H7 (cell line): ENCODE results near the gene MAP3K21. TPM values are rescaled to one million over a fixed set of nuclear protein-coding genes. Genes with fewer than 3 reads are reported as not detected.
A peak's percentile ranks its signal among the peaks of the same experiment; 100 is the strongest.

Experiments
- DNase-seq: peaks from one replicate; pipeline ENCODE4 v3.0.0; 2012
- H3K27me3 ChIP-seq: 2 replicates; pipeline ENCODE4 v1.6.0; 2011; ENCODE audit warnings: mild to moderate bottlenecking, low read length; ENCODE audit not compliant: control insufficient read depth, insufficient read depth
- H3K36me3 ChIP-seq: replicated peaks from 2 replicates; pipeline ENCODE4 v1.5.1; 2011; ENCODE audit warnings: low read length; ENCODE audit not compliant: control insufficient read depth, insufficient read depth
- H3K4me3 ChIP-seq: 2 replicates; pipeline ENCODE4 v1.5.1; 2011; ENCODE audit warnings: low read depth, mild to moderate bottlenecking, control low read depth, low read length, moderate library complexity; ENCODE audit not compliant: insufficient read depth
- total RNA-seq: library from RNA; depleted of rRNA; stranded (reverse); fragments of >200 nt; shearing (Covaris generic); gene quantifications from 2 replicates; pipeline ENCODE4 v1.2.3, GENCODE V29; 2014

The MAP3K21 gene
- total RNA-seq, 1 experiment from 2014 or later, result 28.0 TPM

GRCh38 chr1:233359905-233360304 lies 32.4 kb downstream of the MAP3K21 start:
- H3K4me3 ChIP-seq, result no peak overlapping the region
- no peaks in the 10 kb centered on the region for H3K27me3 ChIP-seq
- DNase-seq, result no peak
- peaks cover 3% of the 10 kb centered on the region; the same call in 1 of the 2 replicates for H3K36me3 ChIP-seq

GRCh38 chr1:233360525-233361102 lies 33.1 kb downstream of the MAP3K21 start:
- Histone ChIP-seq H3K4me3 (no peak overlapping the region), H3K36me3 (peaks cover 2% of the 10 kb centered on the region; the same call in 1 of the 2 replicates), H3K27me3 (no peaks in the 10 kb centered on the region)
- no peak for DNase-seq

- no peak overlapping the region for H3K4me3 ChIP-seq
- no peak for DNase-seq
- peaks cover 1% of the 10 kb centered on the region; the same call in 1 of the 2 replicates for H3K36me3 ChIP-seq
- H3K27me3 ChIP-seq, result no peaks in the 10 kb centered on the region
These were observed 34.4 kb downstream of the MAP3K21 start for GRCh38 chr1:233361876-233362275.

DNA sequence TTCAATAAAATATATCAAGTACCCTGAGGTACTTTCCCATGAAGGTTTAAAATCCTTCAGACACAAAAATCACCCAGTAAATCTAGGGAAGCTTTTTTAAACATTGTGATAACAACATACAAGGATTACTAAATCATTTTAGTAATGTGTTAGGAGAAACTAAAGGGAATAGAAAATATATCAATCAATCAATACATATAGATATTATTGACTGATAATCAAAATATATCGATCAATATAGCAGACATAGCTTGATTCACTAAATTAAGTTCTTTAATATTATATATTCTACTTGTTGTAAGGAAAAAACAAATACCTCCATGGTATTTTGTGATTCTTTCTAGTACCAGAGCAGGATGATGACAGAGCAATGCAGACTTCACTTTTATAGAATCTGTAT lies 35.2 kb downstream of the MAP3K21 start:
- Histone ChIP-seq H3K4me3 (no peak overlapping the region), H3K27me3 (no peaks in the 10 kb centered on the region), H3K36me3 (0 out of 2 replicates have a peak, but pooled peaks cover 1% of the 10 kb centered on the region)
- no peak for DNase-seq

GRCh38 chr1:233364026-233364425 lies 36.5 kb downstream of the MAP3K21 start:
- Histone ChIP-seq H3K4me3 (no peak overlapping the region), H3K27me3 (no peaks in the 10 kb centered on the region)

GRCh38 chr1:233364695-233365539 lies 37.4 kb downstream of the MAP3K21 start:
- Histone ChIP-seq H3K36me3 (0 out of 2 replicates have a peak, but pooled peaks cover 1% of the 10 kb centered on the region), H3K27me3 (no peaks in the 10 kb centered on the region), H3K4me3 (no peak overlapping the region)
- peak; percentile 11 for DNase-seq

More at GRCh38 chr1:233364026-233364425, 36.5 kb downstream of the MAP3K21 start:
- DNase-seq, result no peak
- 0 out of 2 replicates have a peak, but pooled peaks cover 1% of the 10 kb centered on the region for H3K36me3 ChIP-seq

GRCh38 chr1:233366575-233366974 lies 39.1 kb downstream of the MAP3K21 start:
- DNase-seq, result no peak
- H3K27me3 ChIP-seq, result no peaks in the 10 kb centered on the region
- H3K4me3 ChIP-seq, result no peak overlapping the region
- 0 out of 2 replicates have a peak, but pooled peaks cover 1% of the 10 kb centered on the region for H3K36me3 ChIP-seq

DNA sequence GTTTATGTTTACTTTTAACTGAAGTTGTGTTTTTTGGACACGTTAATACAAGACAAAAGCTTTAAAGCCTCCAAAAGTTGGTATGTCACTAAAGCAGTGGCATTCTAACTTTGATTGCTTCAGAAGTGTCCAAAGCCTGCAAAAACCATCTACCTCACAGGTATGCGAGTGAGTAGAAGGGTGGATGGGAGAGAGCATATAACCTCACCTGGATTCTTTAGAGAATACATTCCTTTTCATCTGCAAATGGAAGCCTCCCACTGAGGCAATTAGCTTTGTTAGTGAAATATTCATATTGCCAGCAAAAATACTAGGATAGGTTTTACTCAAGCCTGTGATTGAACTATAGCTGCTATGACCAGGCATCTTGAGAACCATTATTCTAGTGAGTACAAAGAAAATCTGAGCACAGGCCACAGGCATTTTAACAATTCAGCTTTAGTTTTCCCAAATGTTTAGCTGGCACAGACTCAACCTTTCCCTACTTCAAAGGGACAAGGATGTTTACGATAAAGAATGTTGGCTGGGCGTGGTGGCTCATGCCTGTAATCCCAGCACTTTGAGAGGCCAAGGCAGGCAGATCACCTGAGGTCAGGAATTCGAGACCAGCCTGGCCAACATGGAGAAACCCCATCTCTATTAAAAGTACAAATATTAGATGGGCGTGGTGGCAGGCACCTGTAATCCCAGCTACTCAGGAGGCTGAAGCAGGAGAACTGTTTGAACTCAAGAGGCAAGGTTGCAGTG lies 39.7 kb downstream of the MAP3K21 start:
- Histone ChIP-seq H3K4me3 (no peak overlapping the region), H3K27me3 (no peaks in the 10 kb centered on the region), H3K36me3 (0 out of 2 replicates have a peak, but pooled peaks cover 1% of the 10 kb centered on the region)
- DNase-seq, result peak; percentile 44

- Histone ChIP-seq H3K27me3 (no peaks in the 10 kb centered on the region), H3K36me3 (peaks cover 1% of the 10 kb centered on the region; the same call in 1 of the 2 replicates), H3K4me3 (no peak overlapping the region)
- no peak for DNase-seq
These were observed 40.7 kb downstream of the MAP3K21 start for GRCh38 chr1:233368106-233368788.

DNA sequence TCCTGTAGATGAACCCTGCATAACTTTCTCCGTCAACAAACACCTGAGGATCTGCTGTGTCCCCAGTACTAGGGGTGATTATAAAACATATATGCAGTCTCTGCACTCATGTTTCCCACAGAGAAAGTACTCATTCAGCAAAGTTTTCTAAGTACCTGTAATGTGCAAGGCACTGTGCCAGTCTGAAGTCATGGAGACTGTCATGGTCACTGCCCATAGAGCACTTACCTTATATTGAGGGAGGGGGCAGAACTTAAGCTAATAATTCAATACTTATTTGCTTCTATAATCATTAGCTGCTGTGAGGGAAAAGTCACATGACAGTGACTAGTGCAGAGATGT lies 41.2 kb downstream of the MAP3K21 start:
- Histone ChIP-seq H3K27me3 (no peaks in the 10 kb centered on the region), H3K36me3 (peaks cover 3% of the 10 kb centered on the region), H3K4me3 (no peak overlapping the region)
- DNase-seq, result no peak

- Histone ChIP-seq H3K27me3 (no peaks in the 10 kb centered on the region), H3K4me3 (no peak overlapping the region), H3K36me3 (peaks cover 6% of the 10 kb centered on the region)
- no peak for DNase-seq
These were observed 44.9 kb downstream of the MAP3K21 start for GRCh38 chr1:233372218-233373120.

GRCh38 chr1:233373226-233373625 lies 45.7 kb downstream of the MAP3K21 start:
- no peaks in the 10 kb centered on the region for H3K27me3 ChIP-seq
- DNase-seq, result no peak
- H3K4me3 ChIP-seq, result no peak overlapping the region
- H3K36me3 ChIP-seq, result peaks cover 7% of the 10 kb centered on the region

DNA sequence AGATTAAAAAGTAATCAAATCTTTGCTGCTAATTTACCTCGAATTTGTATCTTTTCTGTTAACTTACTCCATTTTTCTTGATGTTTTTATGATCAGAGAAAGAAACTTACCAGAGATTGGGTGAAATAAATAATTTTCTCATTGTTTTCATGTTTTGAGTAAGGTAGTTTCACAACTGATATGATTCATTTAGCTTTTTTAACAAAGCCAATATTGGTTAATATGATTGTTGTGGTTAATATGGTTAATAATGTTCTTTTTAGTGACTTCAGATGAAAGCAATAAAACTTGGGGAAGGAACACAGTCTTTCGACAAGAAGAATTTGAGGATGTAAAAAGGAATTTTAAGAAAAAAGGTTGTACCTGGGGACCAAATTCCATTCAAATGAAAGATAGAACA lies 48.1 kb downstream of the MAP3K21 start:
- peaks cover 13% of the 10 kb centered on the region for H3K36me3 ChIP-seq
- DNase-seq, result no peak
- no peaks in the 10 kb centered on the region for H3K27me3 ChIP-seq
- no peak overlapping the region for H3K4me3 ChIP-seq
